Dorsolateral prefrontal cortex (tissue), 118 donors: Measurements from ENCODE around the gene LMX1B. TPM values are rescaled to one million over a fixed set of nuclear protein-coding genes. Genes with fewer than 3 reads are reported as not detected.

ENCODE experiments used
- total RNA-seq, 120 experiments: library from RNA; stranded (reverse); gene quantifications; one replicate each; pipeline versions ENCODE4 v1.2.3 to v1.2.4, GENCODE V29; 2022

Gene LMX1B
- total RNA-seq, 120 experiments from 2014 or later: 0.06 to 0.70 (median 0.18) TPM; not detected in 108

Other genes with a start within 250 kb of the LMX1B start
- gene ZBTB43, start 191.1 kb downstream of the LMX1B start, total RNA-seq: 10 to 100 TPM; 18.2 to 56.1 (median 32.5) TPM
- gene ZBTB34, start 246.7 kb downstream of the LMX1B start, total RNA-seq: 10 to 100 TPM in 119 of 120 experiments, 1 to 10 TPM in 1; 9.1 to 17.6 (median 13.2) TPM